ENCODE data around the gene FIGN. TPM values are rescaled to one million over a fixed set of nuclear protein-coding genes. Genes with fewer than 3 reads are reported as not detected.

FIGN gene
- total RNA-seq, 1 experiment from 2014 or later: not detected

DNA sequence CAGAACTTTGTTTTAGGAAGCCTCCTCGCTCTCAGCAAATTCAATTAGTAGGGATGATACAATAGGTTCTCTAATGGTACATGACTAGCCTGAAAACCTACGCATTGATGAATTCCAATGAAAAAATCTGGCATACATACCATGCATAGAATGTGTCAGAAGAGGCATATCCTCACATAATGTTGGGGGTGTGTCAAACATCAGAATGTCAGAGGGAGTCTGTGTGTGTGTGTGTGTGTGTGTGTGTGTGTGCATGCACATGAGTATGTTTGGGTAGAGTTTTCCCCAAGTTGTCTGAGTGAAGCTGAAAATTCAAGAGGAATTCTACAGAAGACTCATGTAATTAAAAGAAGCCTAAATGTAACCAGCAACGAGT, 78.5 kb downstream of the FIGN start:
- POLR2A ChIA-PET: no interaction called here
- Histone ChIP-seq H3K9me2 (ENCODE audit: insufficient read depth) (no peaks in the 10 kb centered on the region), H4K20me1 (ENCODE audit: insufficient read depth) (no peaks in the 10 kb centered on the region), H2AFZ (ENCODE audit: low read depth, low read length, poor library complexity, severe bottlenecking) (no peak overlapping the region), H3K4me1 (ENCODE audit: control insufficient read depth in 1 of 2, insufficient read depth in 2 of 2, low read length in 2 of 2) (no peaks in the 10 kb centered on the region), H3K4me3 (replicated peaks in 1 of 2; ENCODE audit: low read depth in 1 of 2, low read length in 2 of 2) (no peak overlapping the region), H3K27ac (ENCODE audit: low read depth, low read length) (no peak overlapping the region), H3K9ac (ENCODE audit: low read length) (no peak overlapping the region), H3K27me3 (ENCODE audit: insufficient read depth, low read length) (peaks cover 35% of the 10 kb centered on the region), H3K79me2 (ENCODE audit: insufficient read depth, low read length) (no peaks in the 10 kb centered on the region), H3K4me2 (ENCODE audit: low read length) (no peak overlapping the region), H3K36me3 (ENCODE audit: control insufficient read depth in 1 of 2, insufficient read depth in 2 of 2, low read length in 2 of 2) (no peaks in the 10 kb centered on the region), H3K9me3 (ENCODE audit: control insufficient read depth in 1 of 2, insufficient read depth in 1 of 2, low read depth in 1 of 2, low read length in 2 of 2) (no peaks in the 10 kb centered on the region)
- intact Hi-C loops (cut with micrococcal nuclease): no loop called here
- no peak for DNase-seq (ENCODE audit: low read depth, low spot score)
- BruUV-seq (replicated peaks): no TSS peak
- RAD21 ChIA-PET (ENCODE audit: low non-redundant PET in 1 of 2, low total read pairs in 2 of 2, uncharacterized antibody in 2 of 2, unreplicated experiment in 2 of 2): no interaction called here
- CTCF ChIA-PET: no interaction called here
- ATAC-seq: no peak
- TF ChIP-seq SP1 (IDR thresholded peaks at IDR 0.05; ENCODE audit: low read depth) (no peak), ZFX (IDR thresholded peaks at IDR 0.05) (no peak), POLR2A (IDR thresholded peaks at IDR 0.05; ENCODE audit: borderline replicate concordance, extremely low read depth, insufficient read depth, insufficient read length) (no peak), EGR1 (IDR thresholded peaks at IDR 0.05; ENCODE audit: low read depth) (no peak)
- TF ChIP-seq, protein P1, sequence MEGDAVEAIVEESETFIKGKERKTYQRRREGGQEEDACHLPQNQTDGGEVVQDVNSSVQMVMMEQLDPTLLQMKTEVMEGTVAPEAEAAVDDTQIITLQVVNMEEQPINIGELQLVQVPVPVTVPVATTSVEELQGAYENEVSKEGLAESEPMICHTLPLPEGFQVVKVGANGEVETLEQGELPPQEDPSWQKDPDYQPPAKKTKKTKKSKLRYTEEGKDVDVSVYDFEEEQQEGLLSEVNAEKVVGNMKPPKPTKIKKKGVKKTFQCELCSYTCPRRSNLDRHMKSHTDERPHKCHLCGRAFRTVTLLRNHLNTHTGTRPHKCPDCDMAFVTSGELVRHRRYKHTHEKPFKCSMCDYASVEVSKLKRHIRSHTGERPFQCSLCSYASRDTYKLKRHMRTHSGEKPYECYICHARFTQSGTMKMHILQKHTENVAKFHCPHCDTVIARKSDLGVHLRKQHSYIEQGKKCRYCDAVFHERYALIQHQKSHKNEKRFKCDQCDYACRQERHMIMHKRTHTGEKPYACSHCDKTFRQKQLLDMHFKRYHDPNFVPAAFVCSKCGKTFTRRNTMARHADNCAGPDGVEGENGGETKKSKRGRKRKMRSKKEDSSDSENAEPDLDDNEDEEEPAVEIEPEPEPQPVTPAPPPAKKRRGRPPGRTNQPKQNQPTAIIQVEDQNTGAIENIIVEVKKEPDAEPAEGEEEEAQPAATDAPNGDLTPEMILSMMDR (IDR thresholded peaks at IDR 0.05 in 2 of 3, conservative IDR thresholded peaks at IDR 0.05 in 1 of 3; ENCODE audit: borderline replicate concordance in 1 of 3, insufficient read depth in 1 of 3, low read depth in 2 of 3, low read length in 2 of 3): no peak
- TF ChIP-seq, protein P2, sequence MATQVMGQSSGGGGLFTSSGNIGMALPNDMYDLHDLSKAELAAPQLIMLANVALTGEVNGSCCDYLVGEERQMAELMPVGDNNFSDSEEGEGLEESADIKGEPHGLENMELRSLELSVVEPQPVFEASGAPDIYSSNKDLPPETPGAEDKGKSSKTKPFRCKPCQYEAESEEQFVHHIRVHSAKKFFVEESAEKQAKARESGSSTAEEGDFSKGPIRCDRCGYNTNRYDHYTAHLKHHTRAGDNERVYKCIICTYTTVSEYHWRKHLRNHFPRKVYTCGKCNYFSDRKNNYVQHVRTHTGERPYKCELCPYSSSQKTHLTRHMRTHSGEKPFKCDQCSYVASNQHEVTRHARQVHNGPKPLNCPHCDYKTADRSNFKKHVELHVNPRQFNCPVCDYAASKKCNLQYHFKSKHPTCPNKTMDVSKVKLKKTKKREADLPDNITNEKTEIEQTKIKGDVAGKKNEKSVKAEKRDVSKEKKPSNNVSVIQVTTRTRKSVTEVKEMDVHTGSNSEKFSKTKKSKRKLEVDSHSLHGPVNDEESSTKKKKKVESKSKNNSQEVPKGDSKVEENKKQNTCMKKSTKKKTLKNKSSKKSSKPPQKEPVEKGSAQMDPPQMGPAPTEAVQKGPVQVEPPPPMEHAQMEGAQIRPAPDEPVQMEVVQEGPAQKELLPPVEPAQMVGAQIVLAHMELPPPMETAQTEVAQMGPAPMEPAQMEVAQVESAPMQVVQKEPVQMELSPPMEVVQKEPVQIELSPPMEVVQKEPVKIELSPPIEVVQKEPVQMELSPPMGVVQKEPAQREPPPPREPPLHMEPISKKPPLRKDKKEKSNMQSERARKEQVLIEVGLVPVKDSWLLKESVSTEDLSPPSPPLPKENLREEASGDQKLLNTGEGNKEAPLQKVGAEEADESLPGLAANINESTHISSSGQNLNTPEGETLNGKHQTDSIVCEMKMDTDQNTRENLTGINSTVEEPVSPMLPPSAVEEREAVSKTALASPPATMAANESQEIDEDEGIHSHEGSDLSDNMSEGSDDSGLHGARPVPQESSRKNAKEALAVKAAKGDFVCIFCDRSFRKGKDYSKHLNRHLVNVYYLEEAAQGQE (IDR thresholded peaks at IDR 0.05; ENCODE audit: low read depth): no peak
- TF ChIP-seq, protein P3, sequence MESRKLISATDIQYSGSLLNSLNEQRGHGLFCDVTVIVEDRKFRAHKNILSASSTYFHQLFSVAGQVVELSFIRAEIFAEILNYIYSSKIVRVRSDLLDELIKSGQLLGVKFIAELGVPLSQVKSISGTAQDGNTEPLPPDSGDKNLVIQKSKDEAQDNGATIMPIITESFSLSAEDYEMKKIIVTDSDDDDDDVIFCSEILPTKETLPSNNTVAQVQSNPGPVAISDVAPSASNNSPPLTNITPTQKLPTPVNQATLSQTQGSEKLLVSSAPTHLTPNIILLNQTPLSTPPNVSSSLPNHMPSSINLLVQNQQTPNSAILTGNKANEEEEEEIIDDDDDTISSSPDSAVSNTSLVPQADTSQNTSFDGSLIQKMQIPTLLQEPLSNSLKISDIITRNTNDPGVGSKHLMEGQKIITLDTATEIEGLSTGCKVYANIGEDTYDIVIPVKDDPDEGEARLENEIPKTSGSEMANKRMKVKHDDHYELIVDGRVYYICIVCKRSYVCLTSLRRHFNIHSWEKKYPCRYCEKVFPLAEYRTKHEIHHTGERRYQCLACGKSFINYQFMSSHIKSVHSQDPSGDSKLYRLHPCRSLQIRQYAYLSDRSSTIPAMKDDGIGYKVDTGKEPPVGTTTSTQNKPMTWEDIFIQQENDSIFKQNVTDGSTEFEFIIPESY (IDR thresholded peaks at IDR 0.05; ENCODE audit: extremely low read depth, insufficient replicate concordance, low read length): no peak
- TF ChIP-seq, protein P4, sequence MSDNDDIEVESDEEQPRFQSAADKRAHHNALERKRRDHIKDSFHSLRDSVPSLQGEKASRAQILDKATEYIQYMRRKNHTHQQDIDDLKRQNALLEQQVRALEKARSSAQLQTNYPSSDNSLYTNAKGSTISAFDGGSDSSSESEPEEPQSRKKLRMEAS (IDR thresholded peaks at IDR 0.05): no peak
- TF ChIP-seq, protein P5, sequence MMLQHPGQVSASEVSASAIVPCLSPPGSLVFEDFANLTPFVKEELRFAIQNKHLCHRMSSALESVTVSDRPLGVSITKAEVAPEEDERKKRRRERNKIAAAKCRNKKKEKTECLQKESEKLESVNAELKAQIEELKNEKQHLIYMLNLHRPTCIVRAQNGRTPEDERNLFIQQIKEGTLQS (IDR thresholded peaks at IDR 0.05): no peak

All from HCT116 (cell line).